NCI-H1417 (cell line): ENCODE results near the gene NAP1L4.
"Not testable (repeated sequence)": the region's sequence is repeated elsewhere in the genome, so short reads cannot be mapped to it uniquely, and the experiment has no call there.

ENCODE experiments used
- DNase-seq, 3 experiments: peaks; one replicate each; lab custom pipeline; 2025; lab: John Stamatoyannopoulos, UW

The NAP1L4 gene

GRCh38 chr11:2960139-2960538 is 32.0 kb downstream of the NAP1L4 start:
- DNase-seq: no peak

DNA sequence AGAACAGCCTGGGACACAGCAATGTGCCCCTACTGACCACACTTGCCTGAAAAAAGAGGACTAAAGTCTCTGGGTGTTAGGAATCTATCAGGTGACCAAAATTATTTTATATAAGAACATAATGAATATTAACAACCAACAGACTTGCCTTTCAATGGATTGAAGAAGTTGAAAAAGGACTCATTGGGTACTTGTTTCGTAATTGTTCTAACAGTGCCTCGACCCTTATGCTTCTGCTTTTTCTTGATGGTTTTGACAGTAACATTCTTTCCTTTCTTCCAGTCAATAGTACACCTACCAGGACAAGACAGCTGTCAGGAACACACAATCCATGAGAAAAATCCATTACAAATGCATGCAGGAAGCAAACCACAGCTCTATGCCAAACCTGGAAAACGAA is 33.9 kb downstream of the NAP1L4 start:
- DNase-seq: no peak

DNA sequence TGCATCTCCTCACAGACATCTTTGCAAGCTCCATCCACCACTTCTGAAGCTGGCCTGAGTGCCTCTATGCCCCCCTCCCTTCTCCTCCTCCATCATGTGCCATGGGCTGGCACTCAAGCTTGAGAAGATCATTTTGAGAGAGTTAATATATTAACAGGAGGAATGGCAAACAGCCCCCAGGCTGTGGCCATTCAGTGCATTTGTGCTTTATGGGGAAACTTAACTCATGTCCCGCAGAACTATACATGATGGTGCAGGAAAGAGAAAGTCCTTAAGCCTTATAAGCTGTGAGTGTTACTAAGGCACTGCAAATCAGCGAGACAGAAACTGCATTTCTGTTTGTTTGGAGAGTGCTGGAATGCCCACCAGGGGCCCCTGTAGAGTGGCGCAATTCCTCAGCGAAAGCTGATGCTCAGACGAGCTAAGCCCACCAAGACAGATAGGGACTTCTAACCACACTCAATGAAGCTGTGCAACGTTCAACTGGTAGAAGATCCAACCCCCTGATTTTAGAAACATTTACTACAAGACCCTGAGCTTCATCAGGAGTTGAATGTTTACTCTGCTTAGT is 36.1 kb downstream of the NAP1L4 start:
- no peak for DNase-seq

GRCh38 chr11:2954263-2954662 is 37.9 kb downstream of the NAP1L4 start:
- no peak for DNase-seq

DNA sequence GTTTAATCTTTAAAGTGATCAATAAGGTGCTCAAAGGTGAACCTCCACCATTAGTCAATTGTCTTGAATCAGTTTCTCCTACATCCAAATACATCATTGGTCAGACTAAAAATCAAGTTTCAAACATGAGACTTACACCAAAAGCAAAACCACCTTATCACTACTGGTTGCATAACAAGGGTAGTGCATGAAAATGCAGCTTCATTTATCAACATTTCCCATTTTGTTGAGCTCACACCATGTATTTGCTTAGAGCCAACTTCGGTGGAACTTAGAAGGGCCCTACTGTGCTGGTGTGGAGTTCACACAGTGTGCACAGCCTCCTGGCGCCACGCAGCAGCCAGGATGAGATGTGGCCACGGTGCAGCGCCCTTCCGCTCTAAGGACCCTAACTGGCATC is 39.8 kb downstream of the NAP1L4 start:
- DNase-seq: no peak

DNA sequence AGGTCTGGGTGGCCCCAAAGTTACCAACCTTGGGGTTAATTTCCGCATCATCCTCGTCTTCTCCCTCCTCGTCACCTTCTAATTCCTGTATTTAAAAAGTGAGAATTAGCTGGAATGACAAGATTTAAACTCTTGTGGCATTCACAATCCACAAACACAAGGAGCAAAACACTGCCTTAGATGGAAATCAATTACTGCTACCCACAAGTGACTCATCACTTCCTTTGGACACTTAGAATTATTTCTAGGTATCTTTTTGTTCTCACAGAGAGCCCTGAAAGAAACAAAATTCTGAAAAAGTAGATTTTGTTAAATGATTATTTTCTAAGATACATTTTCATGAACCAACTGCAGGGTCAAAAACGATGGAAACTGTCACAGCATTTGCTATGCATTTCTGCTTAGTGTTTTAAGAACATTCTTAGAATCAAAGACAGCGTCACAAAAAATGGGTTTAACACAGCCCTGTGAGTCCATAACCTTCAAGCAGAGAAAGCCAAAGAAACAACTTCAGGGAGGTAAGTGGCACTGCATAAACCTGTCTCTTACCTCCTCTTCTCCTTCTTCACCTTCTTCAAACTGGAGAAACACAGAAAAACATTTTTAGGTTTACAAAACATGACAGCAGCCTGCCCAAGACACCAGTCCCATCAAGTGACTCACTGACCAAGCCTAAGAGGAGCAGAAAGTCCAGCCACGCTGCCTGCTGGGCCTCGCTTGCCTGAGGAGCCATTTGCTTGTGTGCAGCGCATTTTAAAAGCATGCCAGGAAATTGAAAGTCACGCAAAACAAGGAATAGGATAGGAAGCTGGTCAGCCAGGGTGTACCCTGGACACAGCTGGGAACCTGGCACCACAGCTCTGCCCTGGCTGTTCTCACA is 40.7 kb downstream of the NAP1L4 start:
- DNase-seq: no peak

DNA sequence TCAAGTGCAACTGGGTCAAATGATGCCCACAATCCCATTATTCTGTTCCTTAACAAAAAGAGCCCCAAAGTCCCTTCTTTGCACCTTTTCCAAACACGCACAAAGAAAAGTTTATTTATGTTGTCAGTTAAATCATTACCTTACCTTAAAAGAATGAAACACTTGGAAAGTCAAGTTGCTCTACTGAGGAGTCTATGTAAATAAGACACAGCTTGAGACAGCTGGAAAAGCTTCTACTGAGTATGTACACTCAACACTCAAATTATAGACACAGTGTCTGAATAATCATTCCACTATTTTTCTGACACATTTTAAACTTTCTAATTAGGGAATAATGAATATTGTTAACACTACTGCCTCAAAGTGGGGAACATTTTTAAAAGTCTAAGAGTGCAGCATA is 41.3 kb downstream of the NAP1L4 start:
- DNase-seq: no peak

DNA sequence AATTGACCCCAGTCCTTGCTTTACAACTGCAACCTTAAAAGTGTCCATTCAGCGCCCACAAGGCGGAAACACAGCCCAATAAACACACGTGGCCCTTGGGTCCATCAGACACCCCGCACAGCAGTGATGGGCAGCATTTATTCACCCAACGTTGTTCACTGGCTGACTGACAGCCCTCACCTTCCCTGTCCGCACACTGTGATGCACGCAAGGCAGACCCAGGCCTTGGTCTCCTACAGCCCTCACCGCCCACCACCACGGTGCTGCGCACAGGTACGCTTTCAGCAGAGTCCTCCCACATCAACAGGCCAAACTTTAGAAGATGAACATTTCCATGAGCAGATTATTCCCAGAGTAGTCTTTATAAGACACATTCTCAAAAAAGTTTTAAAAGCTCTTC is 42.2 kb downstream of the NAP1L4 start:
- no peak for DNase-seq

- no peak for DNase-seq
Measured at GRCh38 chr11:2947744-2948143, 44.4 kb downstream of the NAP1L4 start.

DNA sequence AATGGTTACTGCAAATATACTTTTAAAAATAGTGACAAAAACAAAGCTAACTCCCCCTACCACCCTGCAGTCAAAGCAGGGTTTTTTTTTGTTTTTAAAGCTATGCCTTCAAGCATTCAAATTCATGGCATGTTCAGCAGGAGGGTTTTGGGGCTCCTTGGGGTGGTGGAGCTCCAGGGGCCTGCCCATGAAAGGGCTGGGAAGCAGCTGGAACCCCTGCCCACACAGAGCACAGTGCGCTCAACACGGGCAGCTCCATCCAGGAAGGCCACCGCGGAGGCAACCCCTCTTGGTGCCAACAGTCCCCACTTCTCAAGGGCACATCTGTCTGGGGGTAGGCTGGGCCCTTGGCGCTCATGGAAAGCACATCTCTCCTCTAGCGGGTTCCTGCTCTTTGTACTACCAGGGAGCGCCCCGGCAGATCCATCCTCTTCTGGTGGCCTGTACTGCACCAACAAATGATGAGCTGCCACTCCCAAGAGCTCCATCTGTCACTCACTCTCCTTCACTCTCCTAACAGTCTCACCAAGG is 46.3 kb downstream of the NAP1L4 start:
- DNase-seq: no peak

GRCh38 chr11:2945031-2945756 is 46.9 kb downstream of the NAP1L4 start:
- DNase-seq: no peak

GRCh38 chr11:2944530-2944929 is 47.6 kb downstream of the NAP1L4 start:
- no peak for DNase-seq

- DNase-seq: no peak
Measured at GRCh38 chr11:2943711-2944118, 48.4 kb downstream of the NAP1L4 start.

- DNase-seq: no peak
Measured at GRCh38 chr11:2942872-2943710, 49.0 kb downstream of the NAP1L4 start.

DNA sequence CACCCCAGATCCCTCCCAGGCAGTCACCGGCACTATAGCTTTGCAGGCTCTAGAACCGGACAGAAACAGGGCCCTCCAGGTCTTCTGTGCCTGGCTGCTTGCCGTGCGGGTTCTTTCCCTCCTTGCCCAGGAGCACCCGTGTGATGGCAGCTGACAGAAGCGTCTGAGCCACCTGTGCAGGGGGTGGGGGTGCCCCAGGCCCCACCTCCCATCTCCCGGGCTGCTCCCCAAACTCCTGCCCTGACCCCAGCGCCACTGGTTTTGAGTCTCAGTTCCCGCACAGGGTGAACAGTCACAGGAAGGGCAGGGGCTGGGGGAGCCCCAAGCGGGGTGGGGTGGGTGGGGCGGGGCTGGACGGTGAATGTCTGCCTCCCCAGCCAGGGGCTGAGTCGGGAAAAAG is 49.7 kb downstream of the NAP1L4 start:
- DNase-seq: no peak

DNA sequence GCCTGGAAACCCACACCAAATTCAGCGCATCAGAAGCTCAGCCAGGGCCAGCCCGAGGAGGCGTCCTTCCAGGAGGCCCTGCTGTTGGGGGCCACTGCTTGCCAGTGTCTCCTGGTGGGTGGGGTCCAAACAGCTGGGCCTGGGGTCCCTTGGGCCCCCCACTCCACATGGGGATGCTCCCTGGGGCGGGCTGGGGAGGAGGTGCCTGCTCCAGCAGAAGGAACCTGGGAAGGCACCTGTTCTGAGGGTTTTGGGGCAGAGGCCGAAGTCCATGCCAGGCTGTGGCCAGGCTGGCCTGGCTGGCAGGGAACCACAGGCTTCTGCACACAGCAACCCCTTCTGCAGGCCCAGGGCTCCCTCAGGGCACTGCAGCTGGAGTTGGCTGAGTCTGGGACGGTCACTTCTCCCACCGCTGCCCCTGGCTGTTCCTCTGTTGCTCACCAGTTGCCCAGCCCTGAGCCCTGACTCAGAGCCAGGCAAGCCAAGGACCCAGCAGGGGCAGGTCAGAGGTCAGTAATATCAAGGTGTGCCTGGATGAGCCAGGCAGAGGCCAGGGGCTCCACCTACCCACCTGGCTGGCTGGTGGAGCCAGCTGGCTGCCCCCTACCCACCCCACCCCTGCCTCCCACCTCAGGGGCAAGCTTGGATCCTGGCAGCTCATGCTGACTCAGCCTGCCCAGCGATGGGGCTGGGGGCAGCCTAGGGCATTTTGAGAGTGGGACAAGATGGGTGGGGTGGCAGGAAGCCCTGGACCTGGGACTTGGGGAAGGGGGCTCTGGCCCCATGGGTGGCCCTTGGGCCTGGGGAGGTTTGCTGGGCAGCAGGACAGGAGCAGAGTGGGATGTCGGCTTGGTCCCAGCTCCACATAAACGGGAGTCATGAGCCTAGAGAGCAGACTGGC is 51.0 kb downstream of the NAP1L4 start:
- DNase-seq: no peak

DNA sequence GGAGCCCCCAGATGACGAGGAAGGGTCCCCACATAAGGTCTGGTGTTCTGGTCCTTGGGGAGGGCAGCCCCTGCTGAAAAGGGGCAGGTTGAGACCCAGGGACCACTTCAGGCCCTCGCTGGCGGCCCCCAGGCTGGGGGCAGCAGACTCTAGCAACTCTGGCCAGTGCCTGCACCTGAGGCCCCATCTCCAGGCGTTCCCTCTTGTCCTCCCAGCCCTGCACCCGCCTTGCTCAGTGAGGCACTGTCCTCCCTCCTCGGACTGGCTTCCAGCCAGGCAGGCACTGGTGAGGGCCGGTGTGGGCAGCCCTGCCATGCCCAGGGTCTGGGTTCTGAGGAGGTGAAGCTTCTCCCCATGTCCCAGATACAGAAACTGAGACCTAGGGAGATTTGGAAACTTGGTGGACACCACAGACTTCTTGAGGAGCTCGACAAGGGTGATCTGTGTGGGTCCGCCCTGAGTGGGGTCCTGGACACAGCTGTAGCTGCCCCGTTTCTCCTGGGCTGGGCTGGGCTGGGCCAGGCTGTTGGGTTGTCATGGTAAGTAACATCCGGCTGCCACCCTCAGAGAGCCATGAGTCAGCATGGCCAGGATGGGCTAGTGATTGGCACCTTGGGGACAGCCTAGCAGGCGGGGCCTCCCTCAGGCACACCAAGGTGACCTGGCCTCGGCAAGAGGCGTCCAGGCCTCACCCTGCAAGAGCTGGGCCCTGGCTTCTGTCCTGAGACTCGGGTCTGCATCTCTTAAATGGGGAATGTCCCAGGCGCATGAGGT is 51.8 kb downstream of the NAP1L4 start:
- no peak for DNase-seq

GRCh38 chr11:2938458-2939418 is 53.4 kb downstream of the NAP1L4 start:
- DNase-seq: not testable (repeated sequence)
